ENCODE data around the gene STAT1.
A peak's percentile ranks its signal among the peaks of the same experiment; 100 is the strongest.

DNA sequence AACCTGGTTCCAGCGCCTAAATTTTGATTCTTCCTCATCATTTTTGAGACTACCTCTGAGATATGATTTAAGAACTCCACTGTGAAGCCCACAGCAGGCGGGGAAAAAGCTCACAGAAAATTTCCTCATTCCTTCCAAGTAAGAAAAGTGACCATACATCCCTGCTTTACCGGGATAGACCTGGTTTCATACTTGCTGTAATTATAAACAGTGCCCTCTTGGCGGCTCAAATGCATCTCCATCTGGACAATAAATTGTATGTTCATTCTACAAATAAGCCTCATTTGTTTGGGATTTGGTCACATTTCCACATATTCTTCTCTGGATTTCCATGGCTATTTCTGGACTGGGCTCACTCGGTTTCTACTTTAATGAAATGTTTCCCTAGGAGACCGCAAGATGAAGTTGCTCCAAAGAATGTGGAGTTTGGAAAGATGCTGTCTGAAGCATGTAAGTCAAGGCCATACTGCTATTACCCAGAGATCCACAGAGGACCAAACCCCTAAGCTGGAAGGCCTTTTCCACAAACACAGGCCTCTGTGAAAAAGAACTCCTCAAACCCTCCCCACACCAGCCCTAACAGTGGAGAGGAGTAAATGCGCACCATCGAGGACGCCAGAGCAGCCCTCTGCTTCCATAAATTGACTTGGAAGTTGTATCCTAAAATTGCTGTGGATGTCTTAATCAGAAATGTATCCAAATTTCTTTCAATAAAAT lies 13.9 kb downstream of the STAT1 start:
- TF ChIP-seq CTCF (IDR thresholded peaks at IDR 0.05) (0 out of 2 replicates have a peak, but pooled peaks have one; percentile 7), POLR2AphosphoS5 (IDR thresholded peaks at IDR 0.05; ENCODE audit: low read depth, low read length) (no peak), SIN3A (IDR thresholded peaks at IDR 0.05; ENCODE audit: borderline replicate concordance, insufficient read depth, low read depth, low read length) (no peak), TCF7L2 (IDR thresholded peaks at IDR 0.05; ENCODE audit: low read depth, low read length) (no peak)
